Mucosa of descending colon (tissue), 3 donors: ENCODE results near the gene TC2N. TPM values are rescaled to one million over a fixed set of nuclear protein-coding genes. Genes with fewer than 3 reads are reported as not detected.

Experiments
- ATAC-seq: fragments of 200-7000 bp; cut with Tn5 transposase; one replicate; pipeline ENCODE4 v1.9.1; 2020; ENCODE audit warnings: mild to moderate bottlenecking, moderate library complexity
- DNase-seq, 3 donors: peaks; one replicate each; pipeline ENCODE4 v3.0.0-alpha.2; 2020
- H3K36me3 ChIP-seq: fragments of 200-600 bp; one replicate; pipeline ENCODE4 v1.8.0; 2021; ENCODE audit warnings: low read depth, mild to moderate bottlenecking
- H3K4me1 ChIP-seq: fragments of 200-600 bp; one replicate; pipeline ENCODE4 v1.8.0; 2021; ENCODE audit warnings: low read depth, mild to moderate bottlenecking
- H3K4me3 ChIP-seq: fragments of 200-600 bp; one replicate; pipeline ENCODE4 v1.8.0; 2021; ENCODE audit warnings: mild to moderate bottlenecking
- H3K9me3 ChIP-seq: fragments of 200-600 bp; one replicate; pipeline ENCODE4 v1.8.0; 2021; ENCODE audit warnings: mild to moderate bottlenecking
- intact Hi-C, 2 donors: fragments of 100-400 bp; cut with DNase I in 1 of 2; cut with micrococcal nuclease in 1 of 2; formaldehyde crosslinking; loops; one replicate each; pipeline versions ENCODE4 v1.11.0 to v1.11.1; 2022; cut with DNase I, micrococcal nuclease
- total RNA-seq, 3 donors: library from RNA; stranded (reverse); fragmentation: NEBNext Ultra II Directional in 2 of 3; extraction: Animal tissue kit (Norgen Biotek cat#: 25700) in 2 of 3; gene quantifications; one replicate each; pipeline versions ENCODE4 v1.2.1 to v1.2.4, GENCODE V29; 2021 to 2023
- TF ChIP-seq, protein P1 (sequence below): fragments of 200-600 bp; IDR thresholded peaks from one replicate; pipeline ENCODE4 v1.8.0; 2022; ENCODE audit warnings: antibody characterized with exemption, mild to moderate bottlenecking
- donor health status: DM: no; HTN: no; CAD: no; lungs with moderate emphysema.
- donor health status: DM: no; HTN: no; CAD: no.
- donor health status: DM: no; HTN: yes; CAD: no.

Gene TC2N
- total RNA-seq, 3 donors from 2014 or later: 39.0 to 75.1 (median 63.6) TPM

DNA sequence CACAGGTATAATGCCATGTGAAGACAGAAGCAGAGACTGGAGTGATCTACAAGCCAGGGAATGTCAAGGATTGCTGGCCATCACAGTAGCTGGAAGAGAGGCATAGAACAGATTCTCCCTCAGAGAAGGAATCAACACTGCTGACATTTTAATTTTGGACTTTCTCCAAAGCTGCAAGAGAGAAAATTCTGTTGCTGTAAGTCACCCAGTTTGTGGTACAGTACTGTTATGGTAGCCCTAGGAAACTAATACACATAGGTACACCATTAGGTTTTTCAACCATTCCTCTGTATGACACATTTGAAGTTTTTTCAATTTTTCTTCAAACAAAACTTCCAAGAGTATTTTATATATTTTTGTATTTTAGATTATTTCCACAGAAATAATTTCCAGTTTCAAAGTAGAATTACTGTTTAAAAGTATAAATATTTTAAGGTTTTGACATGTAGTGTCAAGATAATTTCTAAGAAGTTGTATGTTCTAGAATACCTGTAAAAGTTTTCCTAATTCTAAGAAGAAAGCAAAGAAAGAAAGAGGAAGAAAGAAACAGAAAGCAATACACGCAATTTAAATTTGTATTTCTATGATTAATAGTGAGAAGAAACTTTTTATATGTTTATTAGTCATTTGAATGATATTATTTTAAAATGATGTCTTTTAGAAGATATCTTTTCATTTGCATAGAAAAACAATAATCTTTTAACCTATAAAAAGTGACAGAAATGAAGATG, 70.6 kb downstream of the TC2N start:
- no peak for DNase-seq
- intact Hi-C loops: no loop called here
- TF ChIP-seq, protein P1, sequence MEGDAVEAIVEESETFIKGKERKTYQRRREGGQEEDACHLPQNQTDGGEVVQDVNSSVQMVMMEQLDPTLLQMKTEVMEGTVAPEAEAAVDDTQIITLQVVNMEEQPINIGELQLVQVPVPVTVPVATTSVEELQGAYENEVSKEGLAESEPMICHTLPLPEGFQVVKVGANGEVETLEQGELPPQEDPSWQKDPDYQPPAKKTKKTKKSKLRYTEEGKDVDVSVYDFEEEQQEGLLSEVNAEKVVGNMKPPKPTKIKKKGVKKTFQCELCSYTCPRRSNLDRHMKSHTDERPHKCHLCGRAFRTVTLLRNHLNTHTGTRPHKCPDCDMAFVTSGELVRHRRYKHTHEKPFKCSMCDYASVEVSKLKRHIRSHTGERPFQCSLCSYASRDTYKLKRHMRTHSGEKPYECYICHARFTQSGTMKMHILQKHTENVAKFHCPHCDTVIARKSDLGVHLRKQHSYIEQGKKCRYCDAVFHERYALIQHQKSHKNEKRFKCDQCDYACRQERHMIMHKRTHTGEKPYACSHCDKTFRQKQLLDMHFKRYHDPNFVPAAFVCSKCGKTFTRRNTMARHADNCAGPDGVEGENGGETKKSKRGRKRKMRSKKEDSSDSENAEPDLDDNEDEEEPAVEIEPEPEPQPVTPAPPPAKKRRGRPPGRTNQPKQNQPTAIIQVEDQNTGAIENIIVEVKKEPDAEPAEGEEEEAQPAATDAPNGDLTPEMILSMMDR: no peak
- Histone ChIP-seq H3K4me1 (no peaks in the 10 kb centered on the region), H3K9me3 (no peaks in the 10 kb centered on the region), H3K36me3 (no peaks in the 10 kb centered on the region), H3K4me3 (no peak overlapping the region)
- no peak for ATAC-seq

DNA sequence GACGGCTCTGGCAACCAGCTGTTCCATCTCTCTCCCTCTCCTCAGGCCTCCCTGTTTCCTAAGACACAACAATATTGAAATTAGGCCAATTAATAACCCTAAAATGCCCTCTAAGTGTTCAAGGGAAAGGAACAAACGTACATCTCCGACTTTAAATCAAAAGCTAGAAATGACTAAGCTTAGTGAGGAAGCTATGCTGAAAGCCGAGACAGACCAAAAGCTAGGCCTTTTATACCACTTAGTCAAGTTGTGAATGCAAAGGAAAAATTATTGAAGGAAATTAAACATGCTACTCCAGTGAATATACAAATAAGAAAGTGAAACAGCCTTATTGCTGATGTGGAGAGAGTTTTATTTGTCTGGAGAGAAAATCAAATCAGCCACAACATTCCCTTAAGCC, 73.6 kb downstream of the TC2N start:
- Histone ChIP-seq H3K4me1 (no peaks in the 10 kb centered on the region), H3K9me3 (no peaks in the 10 kb centered on the region), H3K4me3 (no peak overlapping the region), H3K36me3 (no peaks in the 10 kb centered on the region)
- DNase-seq (no peak), ATAC-seq (no peak)
- intact Hi-C loops: no loop called here
- TF ChIP-seq, protein P1: no peak

DNA sequence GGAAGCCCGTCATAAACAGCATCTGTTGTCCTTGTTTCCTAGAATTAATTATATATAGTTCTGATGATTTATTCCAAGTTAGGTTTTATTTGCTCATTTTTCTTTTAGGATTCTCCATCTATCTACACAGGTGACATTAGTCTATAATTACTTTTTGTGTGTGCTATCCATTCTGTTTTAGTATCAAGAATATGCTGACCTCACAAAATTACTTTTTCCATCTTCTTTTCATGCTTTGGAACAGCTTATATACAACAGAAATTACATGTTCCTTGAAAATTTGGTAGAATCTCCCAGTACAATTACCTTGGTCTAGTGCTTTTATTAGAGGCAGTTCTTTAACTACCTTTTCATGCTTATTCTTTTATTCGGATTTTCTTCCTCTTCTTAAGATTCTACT, 81.1 kb downstream of the TC2N start:
- Histone ChIP-seq H3K9me3 (no peaks in the 10 kb centered on the region), H3K4me3 (no peak overlapping the region), H3K36me3 (no peaks in the 10 kb centered on the region), H3K4me1 (no peaks in the 10 kb centered on the region)
- TF ChIP-seq, protein P1: no peak
- DNase-seq: no peak
- intact Hi-C loops: no loop called here
- ATAC-seq: no peak

DNA sequence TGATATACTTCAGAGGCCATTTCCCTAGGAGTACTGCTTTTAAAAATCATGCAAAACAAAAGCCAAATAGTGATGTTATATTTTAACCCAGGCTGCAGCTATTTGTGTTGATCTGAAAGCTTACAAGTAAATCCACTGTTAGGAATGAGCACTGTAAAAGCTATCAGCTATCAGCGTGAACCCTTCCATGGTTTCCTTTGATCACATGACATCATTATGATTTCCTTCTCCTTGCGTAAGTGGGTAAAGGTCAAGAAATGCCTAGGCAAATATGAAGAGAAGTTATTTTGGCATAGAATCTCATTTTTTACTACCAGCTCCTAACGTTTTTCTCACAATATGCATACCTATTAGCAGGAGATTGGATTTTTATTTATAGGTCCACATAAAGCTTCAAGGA, 86.9 kb downstream of the TC2N start:
- Histone ChIP-seq H3K36me3 (no peaks in the 10 kb centered on the region), H3K4me1 (peaks cover 3% of the 10 kb centered on the region), H3K4me3 (no peak overlapping the region), H3K9me3 (no peaks in the 10 kb centered on the region)
- DNase-seq (peak in 1 of 3 donors; percentile 35), ATAC-seq (peak; percentile 98)
- TF ChIP-seq, protein P1: no peak
- intact Hi-C loops: no loop called here

DNA sequence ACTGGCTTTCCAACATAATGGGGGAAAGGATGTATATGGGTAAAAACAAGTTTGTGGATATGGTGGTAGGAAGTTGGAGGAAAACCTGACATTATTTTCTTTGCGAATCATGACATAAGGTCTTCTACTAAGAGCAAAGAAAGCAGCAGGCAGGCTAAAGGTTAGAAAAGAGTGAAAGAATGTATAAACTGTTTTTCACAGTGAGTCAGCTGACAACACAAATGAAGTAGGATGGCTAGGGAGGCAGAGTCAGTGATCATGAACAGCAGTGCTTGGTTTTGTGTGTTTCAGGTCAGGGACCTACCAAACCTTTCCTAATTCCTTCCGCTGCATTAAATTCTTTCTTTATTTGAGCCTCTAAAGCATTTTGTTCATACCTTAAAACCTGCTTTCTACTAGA, 89.1 kb downstream of the TC2N start:
- no peaks in the 10 kb centered on the region for H3K9me3 ChIP-seq
- TF ChIP-seq, protein P1: no peak
- DNase-seq: no peak
- H3K4me1 ChIP-seq: peaks cover 3% of the 10 kb centered on the region
- ATAC-seq: no peak
- H3K4me3 ChIP-seq: no peak overlapping the region
- no peaks in the 10 kb centered on the region for H3K36me3 ChIP-seq
- intact Hi-C loops: no loop called here
